ENCODE data around the gene P2RX4. TPM values are rescaled to one million over a fixed set of nuclear protein-coding genes. Genes with fewer than 3 reads are reported as not detected.
"Not testable (repeated sequence)": the region's sequence is repeated elsewhere in the genome, so short reads cannot be mapped to it uniquely, and the experiment has no call there.

The P2RX4 gene
- total RNA-seq, 3 donors from 2014 or later = 62.9 to 114 (median 86.9) TPM

- no peaks in the 10 kb centered on the region for H3K27me3 ChIP-seq
- peak; percentile 71 to 84 for DNase-seq (ENCODE audit: low spot score in 2 of 2)
- intact Hi-C loops (cut with DNase I; ENCODE audit: low total_unique reads) = no loop called here
- no peaks in the 10 kb centered on the region for H3K4me1 ChIP-seq
- TF ChIP-seq POLR2A (IDR thresholded peaks at IDR 0.05) (no peak), POLR2AphosphoS5 (IDR thresholded peaks at IDR 0.05) (peak in 2 of 3 donors; percentile 34 to 52)
- TF ChIP-seq, protein P1, sequence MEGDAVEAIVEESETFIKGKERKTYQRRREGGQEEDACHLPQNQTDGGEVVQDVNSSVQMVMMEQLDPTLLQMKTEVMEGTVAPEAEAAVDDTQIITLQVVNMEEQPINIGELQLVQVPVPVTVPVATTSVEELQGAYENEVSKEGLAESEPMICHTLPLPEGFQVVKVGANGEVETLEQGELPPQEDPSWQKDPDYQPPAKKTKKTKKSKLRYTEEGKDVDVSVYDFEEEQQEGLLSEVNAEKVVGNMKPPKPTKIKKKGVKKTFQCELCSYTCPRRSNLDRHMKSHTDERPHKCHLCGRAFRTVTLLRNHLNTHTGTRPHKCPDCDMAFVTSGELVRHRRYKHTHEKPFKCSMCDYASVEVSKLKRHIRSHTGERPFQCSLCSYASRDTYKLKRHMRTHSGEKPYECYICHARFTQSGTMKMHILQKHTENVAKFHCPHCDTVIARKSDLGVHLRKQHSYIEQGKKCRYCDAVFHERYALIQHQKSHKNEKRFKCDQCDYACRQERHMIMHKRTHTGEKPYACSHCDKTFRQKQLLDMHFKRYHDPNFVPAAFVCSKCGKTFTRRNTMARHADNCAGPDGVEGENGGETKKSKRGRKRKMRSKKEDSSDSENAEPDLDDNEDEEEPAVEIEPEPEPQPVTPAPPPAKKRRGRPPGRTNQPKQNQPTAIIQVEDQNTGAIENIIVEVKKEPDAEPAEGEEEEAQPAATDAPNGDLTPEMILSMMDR (IDR thresholded peaks at IDR 0.05) = peak in 1 of 3 donors; percentile 36
- peak overlapping the region; percentile 69 to 82 for H3K27ac ChIP-seq
- H3K36me3 ChIP-seq = no peaks in the 10 kb centered on the region
- H3K4me3 ChIP-seq = no peak overlapping the region
- no peaks in the 10 kb centered on the region for H3K9me3 ChIP-seq
Observed at GRCh38 chr12:121227294-121227693, 17.4 kb downstream of the P2RX4 start.

DNA sequence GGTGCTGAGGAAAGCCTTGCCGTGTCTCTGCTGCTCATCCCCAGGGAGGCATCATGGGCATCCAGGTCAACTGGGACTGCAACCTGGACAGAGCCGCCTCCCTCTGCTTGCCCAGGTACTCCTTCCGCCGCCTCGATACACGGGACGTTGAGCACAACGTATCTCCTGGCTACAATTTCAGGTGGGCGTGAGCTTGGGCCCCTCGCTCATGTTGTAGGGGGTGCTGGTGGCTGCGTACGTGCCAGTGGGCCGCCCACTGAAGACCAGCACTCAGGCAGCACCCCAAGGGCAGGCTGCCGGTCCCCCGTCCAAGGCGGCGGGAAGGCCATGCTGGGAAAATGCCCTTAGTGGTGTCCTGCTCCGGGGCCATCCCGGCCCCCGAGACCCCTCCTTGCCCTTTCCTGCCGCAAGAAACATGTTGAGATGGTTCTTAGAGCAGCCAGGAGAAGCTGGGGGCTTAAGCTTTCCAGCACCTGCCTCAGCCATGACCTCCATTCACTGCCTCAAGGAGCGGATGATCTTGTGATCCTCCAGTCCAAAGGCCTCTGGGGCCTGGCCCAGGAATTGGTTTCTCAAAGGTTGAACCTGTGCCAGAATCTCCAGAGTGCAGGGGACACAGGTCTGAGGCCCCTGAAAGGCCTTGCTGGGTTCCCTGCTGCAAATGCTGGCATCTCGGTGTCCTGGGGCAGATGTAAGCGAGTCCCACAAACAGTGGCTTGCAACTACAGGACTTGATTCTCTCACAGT, 19.2 kb downstream of the P2RX4 start:
- Histone ChIP-seq H3K27ac (peak overlapping the region; percentile 34 to 40), H3K36me3 (peaks cover 8% of the 10 kb centered on the region), H3K27me3 (no peaks in the 10 kb centered on the region)

GRCh38 chr12:121229826-121230537, 20.1 kb downstream of the P2RX4 start:
- H3K27me3 ChIP-seq; H3K9me3 ChIP-seq; H3K36me3 ChIP-seq; intact Hi-C loops (cut with DNase I; ENCODE audit: low total_unique reads); H3K4me1 ChIP-seq; H3K4me3 ChIP-seq: not testable (repeated sequence)
- TF ChIP-seq, protein P1 (IDR thresholded peaks at IDR 0.05) = peak; percentile 56 to 90 (median 85)
- H3K27ac ChIP-seq = peak overlapping the region in 1 of 2 donors; percentile 34
- DNase-seq (ENCODE audit: low spot score in 2 of 2) = peak in 1 of 2 donors; percentile 68

More for the DNA sequence above, 19.2 kb downstream of the P2RX4 start:
- Histone ChIP-seq H3K4me1 (no peaks in the 10 kb centered on the region), H3K4me3 (no peak overlapping the region), H3K9me3 (no peaks in the 10 kb centered on the region)
- DNase-seq (ENCODE audit: low spot score in 2 of 2) = no peak
- intact Hi-C loops (cut with DNase I; ENCODE audit: low total_unique reads) = no loop called here
- TF ChIP-seq POLR2A (IDR thresholded peaks at IDR 0.05) (no peak), POLR2AphosphoS5 (IDR thresholded peaks at IDR 0.05) (no peak)
- TF ChIP-seq, protein P1 (IDR thresholded peaks at IDR 0.05) = no peak

- no peak for TF ChIP-seq POLR2AphosphoS5 (IDR thresholded peaks at IDR 0.05)
- TF ChIP-seq, protein P1 (IDR thresholded peaks at IDR 0.05) = no peak
- no peak for TF ChIP-seq POLR2A (IDR thresholded peaks at IDR 0.05)
- no peaks in the 10 kb centered on the region for H3K4me1 ChIP-seq
- H3K9me3 ChIP-seq = no peaks in the 10 kb centered on the region
- H3K4me3 ChIP-seq = no peak overlapping the region
- no peaks in the 10 kb centered on the region for H3K27me3 ChIP-seq
- DNase-seq (ENCODE audit: low spot score in 2 of 2) = no peak
- H3K27ac ChIP-seq = peak overlapping the region in 1 of 2 donors; percentile 34
- H3K36me3 ChIP-seq = peaks cover 8% of the 10 kb centered on the region
- intact Hi-C loops (cut with DNase I; ENCODE audit: low total_unique reads) = no loop called here
Observed at GRCh38 chr12:121230538-121230907, 20.6 kb downstream of the P2RX4 start.

GRCh38 chr12:121232163-121232562, 22.2 kb downstream of the P2RX4 start:
- Histone ChIP-seq H3K36me3 (peaks cover 8% of the 10 kb centered on the region), H3K9me3 (no peaks in the 10 kb centered on the region), H3K27me3 (no peaks in the 10 kb centered on the region), H3K4me3 (no peak overlapping the region), H3K27ac (no peak overlapping the region), H3K4me1 (no peaks in the 10 kb centered on the region)
- TF ChIP-seq, protein P1 (IDR thresholded peaks at IDR 0.05) = no peak
- TF ChIP-seq POLR2AphosphoS5 (IDR thresholded peaks at IDR 0.05) (no peak), POLR2A (IDR thresholded peaks at IDR 0.05) (no peak)
- no peak for DNase-seq (ENCODE audit: low spot score in 2 of 2)
- intact Hi-C loops (cut with DNase I; ENCODE audit: low total_unique reads) = no loop called here
